A673 (cell line): Measurements from ENCODE around the gene YIPF1. TPM values are rescaled to one million over a fixed set of nuclear protein-coding genes. Genes with fewer than 3 reads are reported as not detected.
"Not testable (repeated sequence)": the region's sequence is repeated elsewhere in the genome, so short reads cannot be mapped to it uniquely, and the experiment has no call there.

ENCODE experiments used
- BruUV-seq: library from RNA; stranded (reverse); fragments of 400-500 nt; replicated peaks from 2 replicates; lab custom pipeline; 2021; lab: Mats Ljungman, UMichigan
- CTCF ChIA-PET: fragments of 300-600 bp; sonication (Branson Sonifier 250); formaldehyde crosslinking; loops from one replicate; lab custom pipeline; 2022; ENCODE audit warnings: antibody characterized with exemption; lab: Charles Lee
- POLR2A ChIA-PET: fragments of 300-600 bp; sonication (Branson Sonifier 250); formaldehyde crosslinking; loops from one replicate; lab custom pipeline; 2022; ENCODE audit warnings: antibody characterized with exemption; ENCODE audit not compliant: low non-redundant PET; lab: Charles Lee
- DNase-seq: peaks from one replicate; pipeline ENCODE4 v3.0.0-alpha.2; 2015; ENCODE audit warnings: low spot score
- H3K27ac ChIP-seq: fragments of 200-600 bp; sonication (generic); 2 replicates; pipeline ENCODE4 v1.5.1; 2016; ENCODE audit warnings: mixed run types, low read depth, mild to moderate bottlenecking, mixed read lengths, antibody characterized with exemption, low read length; ENCODE audit not compliant: poor library complexity, severe bottlenecking
- H3K27me3 ChIP-seq: fragments of 200-600 bp; sonication (generic); replicated peaks from 2 replicates; pipeline ENCODE4 v1.6.1; 2017; ENCODE audit warnings: mixed run types, low read depth, mild to moderate bottlenecking, mixed read lengths, antibody characterized with exemption, low read length; ENCODE audit not compliant: insufficient read depth, poor library complexity
- H3K36me3 ChIP-seq: fragments of 200-600 bp; sonication (generic); 2 replicates; pipeline ENCODE4 v1.6.1; 2016; ENCODE audit warnings: mixed run types, mild to moderate bottlenecking, mixed read lengths, antibody characterized with exemption, low read length; ENCODE audit not compliant: insufficient read depth, poor library complexity, severe bottlenecking
- H3K4me1 ChIP-seq: fragments of 200-600 bp; sonication (generic); 2 replicates; pipeline ENCODE4 v1.6.1; 2017; ENCODE audit warnings: mixed run types, mild to moderate bottlenecking, mixed read lengths, antibody characterized with exemption, low read length; ENCODE audit not compliant: insufficient read depth, poor library complexity, severe bottlenecking
- H3K4me3 ChIP-seq: fragments of 200-600 bp; sonication (generic); 2 replicates; pipeline ENCODE4 v1.5.1; 2016; ENCODE audit warnings: low read depth, mixed run types, mild to moderate bottlenecking, mixed read lengths, low read length; ENCODE audit not compliant: poor library complexity, severe bottlenecking
- H3K9me3 ChIP-seq: fragments of 200-600 bp; sonication (generic); 2 replicates; pipeline ENCODE4 v1.6.1; 2016; ENCODE audit warnings: mixed run types, low read depth, mild to moderate bottlenecking, mixed read lengths, antibody characterized with exemption, low read length; ENCODE audit not compliant: poor library complexity, severe bottlenecking
- EZH2 ChIP-seq: fragments of 200-600 bp; sonication (generic); IDR thresholded peaks from 2 replicates; pipeline ENCODE4 v1.6.1; 2017; ENCODE audit warnings: borderline replicate concordance, low read depth, mild to moderate bottlenecking, mixed read lengths, antibody characterized with exemption, low read length; ENCODE audit not compliant: poor library complexity, severe bottlenecking
- intact Hi-C: fragments of 100-400 bp; cut with micrococcal nuclease; formaldehyde crosslinking; loops from one replicate; pipeline ENCODE4 v1.10.0; 2022; ENCODE audit not compliant: unreplicated experiment
- total RNA-seq: library from RNA; stranded (reverse); gene quantifications from 2 replicates; pipeline ENCODE4 v1.2.3, GENCODE V29; 2021
- TF ChIP-seq, protein P1 (sequence below): fragments of 300-800, 200-600 bp; sonication (generic); conservative IDR thresholded peaks from 2 replicates; pipeline ENCODE4 v1.5.1; 2017; ENCODE audit warnings: low read depth, mild to moderate bottlenecking, antibody characterized with exemption, low read length, moderate library complexity, mixed read lengths

YIPF1 gene
- total RNA-seq, 1 experiment from 2014 or later = 8.5 TPM

- no peaks in the 10 kb centered on the region for H3K9me3 ChIP-seq
- TF ChIP-seq, protein P1, sequence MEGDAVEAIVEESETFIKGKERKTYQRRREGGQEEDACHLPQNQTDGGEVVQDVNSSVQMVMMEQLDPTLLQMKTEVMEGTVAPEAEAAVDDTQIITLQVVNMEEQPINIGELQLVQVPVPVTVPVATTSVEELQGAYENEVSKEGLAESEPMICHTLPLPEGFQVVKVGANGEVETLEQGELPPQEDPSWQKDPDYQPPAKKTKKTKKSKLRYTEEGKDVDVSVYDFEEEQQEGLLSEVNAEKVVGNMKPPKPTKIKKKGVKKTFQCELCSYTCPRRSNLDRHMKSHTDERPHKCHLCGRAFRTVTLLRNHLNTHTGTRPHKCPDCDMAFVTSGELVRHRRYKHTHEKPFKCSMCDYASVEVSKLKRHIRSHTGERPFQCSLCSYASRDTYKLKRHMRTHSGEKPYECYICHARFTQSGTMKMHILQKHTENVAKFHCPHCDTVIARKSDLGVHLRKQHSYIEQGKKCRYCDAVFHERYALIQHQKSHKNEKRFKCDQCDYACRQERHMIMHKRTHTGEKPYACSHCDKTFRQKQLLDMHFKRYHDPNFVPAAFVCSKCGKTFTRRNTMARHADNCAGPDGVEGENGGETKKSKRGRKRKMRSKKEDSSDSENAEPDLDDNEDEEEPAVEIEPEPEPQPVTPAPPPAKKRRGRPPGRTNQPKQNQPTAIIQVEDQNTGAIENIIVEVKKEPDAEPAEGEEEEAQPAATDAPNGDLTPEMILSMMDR = no peak
- no peak for TF ChIP-seq EZH2
- CTCF ChIA-PET = no interaction called here
- DNase-seq = no peak
- no TSS peak for BruUV-seq
- H3K4me3 ChIP-seq = no peak overlapping the region
- H3K4me1 ChIP-seq = no peaks in the 10 kb centered on the region
- H3K27ac ChIP-seq = no peak overlapping the region
- intact Hi-C loops = no loop called here
- no peaks in the 10 kb centered on the region for H3K36me3 ChIP-seq
- POLR2A ChIA-PET = no interaction called here
- H3K27me3 ChIP-seq = no peaks in the 10 kb centered on the region
Observed at GRCh38 chr1:53891018-53891417, 1.4 kb upstream of the YIPF1 start.

DNA sequence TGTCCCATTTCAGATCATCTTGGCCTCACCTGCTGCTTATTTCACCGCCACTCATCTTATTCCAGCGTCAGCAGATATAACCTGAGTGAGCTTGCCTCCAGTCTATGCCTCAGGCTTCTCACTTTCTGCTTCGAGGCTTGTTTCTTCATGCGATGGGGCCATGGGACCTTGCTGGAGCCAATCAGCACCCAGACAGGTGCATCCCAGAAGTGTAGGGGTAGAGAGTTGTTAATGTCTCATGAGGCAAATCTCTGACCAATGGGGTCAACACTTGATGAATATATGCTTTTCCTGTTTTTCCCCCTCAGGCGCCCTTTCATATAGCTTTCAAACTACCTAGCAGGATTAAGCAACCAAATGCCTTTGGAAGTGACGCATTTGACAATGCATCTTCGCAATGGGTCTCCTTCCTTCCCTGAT is 935 bp upstream of the YIPF1 start:
- no TSS peak for BruUV-seq
- H3K27me3 ChIP-seq = no peaks in the 10 kb centered on the region
- POLR2A ChIA-PET = no interaction called here
- H3K9me3 ChIP-seq = no peaks in the 10 kb centered on the region
- no peak for TF ChIP-seq EZH2
- TF ChIP-seq, protein P1 = no peak
- intact Hi-C loops = no loop called here
- H3K4me3 ChIP-seq = no peak overlapping the region
- CTCF ChIA-PET = no interaction called here
- DNase-seq = no peak
- no peaks in the 10 kb centered on the region for H3K4me1 ChIP-seq
- peak overlapping the region; percentile 37 for H3K27ac ChIP-seq
- H3K36me3 ChIP-seq = no peaks in the 10 kb centered on the region

GRCh38 chr1:53888681-53889080 is 916 bp downstream of the YIPF1 start:
- H3K4me1 ChIP-seq = no peaks in the 10 kb centered on the region
- intact Hi-C loops = no loop called here
- CTCF ChIA-PET = no interaction called here
- BruUV-seq = no TSS peak
- no peaks in the 10 kb centered on the region for H3K36me3 ChIP-seq
- TF ChIP-seq, protein P1 = no peak
- no peak for TF ChIP-seq EZH2
- DNase-seq = no peak
- H3K27ac ChIP-seq = no peak overlapping the region
- peak overlapping the region; percentile 70 for H3K4me3 ChIP-seq
- no peaks in the 10 kb centered on the region for H3K27me3 ChIP-seq
- no peaks in the 10 kb centered on the region for H3K9me3 ChIP-seq
- POLR2A ChIA-PET = no interaction called here

- BruUV-seq, CTCF ChIA-PET, H3K4me3 ChIP-seq, H3K36me3 ChIP-seq, H3K27ac ChIP-seq, POLR2A ChIA-PET, DNase-seq, intact Hi-C loops, H3K4me1 ChIP-seq, H3K27me3 ChIP-seq, H3K9me3 ChIP-seq: not testable (repeated sequence)
Observed at GRCh38 chr1:53883600-53883999, 6.0 kb downstream of the YIPF1 start.

GRCh38 chr1:53881853-53882252 is 7.7 kb downstream of the YIPF1 start:
- H3K27ac ChIP-seq, H3K9me3 ChIP-seq, H3K4me1 ChIP-seq, BruUV-seq, intact Hi-C loops, CTCF ChIA-PET, H3K4me3 ChIP-seq, H3K36me3 ChIP-seq, POLR2A ChIA-PET, DNase-seq, H3K27me3 ChIP-seq: not testable (repeated sequence)
